Hematopoietic multipotent progenitor cell treated with erythropoietin and hydrocortisone succinate and interleukin-3 and kit ligand, for 17 days (in vitro differentiated cells): ENCODE results near the gene PPM1L.

Experiments used
- DNase-seq: peaks from one replicate; pipeline ENCODE4 v3.0.0-alpha.2; 2015; ENCODE audit warnings: low spot score

PPM1L gene

DNA sequence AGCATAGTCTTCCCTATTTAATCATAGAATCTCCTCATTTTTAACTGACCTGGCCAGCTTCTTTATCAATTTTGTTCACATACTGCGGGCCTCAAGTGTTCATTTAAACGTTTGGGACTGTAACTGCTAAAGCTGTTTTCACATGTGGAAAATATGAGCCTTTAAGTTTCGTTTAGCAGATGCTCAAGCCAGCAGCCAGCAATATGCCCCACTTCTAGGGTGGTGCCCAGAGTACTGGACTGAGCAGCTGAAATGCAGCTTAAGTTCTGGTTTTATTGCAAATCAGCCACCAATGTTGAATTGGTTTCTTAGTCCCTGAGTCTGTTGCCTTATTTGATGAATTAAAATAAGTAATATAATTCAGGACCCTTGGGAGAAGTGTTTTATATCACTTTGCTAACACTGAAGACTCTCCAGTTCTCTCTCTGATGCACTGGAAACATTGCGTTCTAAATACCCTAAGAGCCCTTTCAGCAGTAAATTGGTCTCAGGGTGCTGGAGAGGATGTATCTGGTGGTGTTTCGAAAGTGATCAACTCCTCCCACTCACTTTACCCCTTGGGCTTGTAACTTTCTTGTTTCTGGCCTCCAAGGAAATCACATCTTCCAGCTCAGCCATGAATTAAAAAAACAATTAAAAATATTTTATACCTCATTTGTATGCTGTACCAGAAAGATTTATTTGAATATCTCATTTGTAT lies 287.5 kb downstream of the PPM1L start:
- DNase-seq: no peak

DNA sequence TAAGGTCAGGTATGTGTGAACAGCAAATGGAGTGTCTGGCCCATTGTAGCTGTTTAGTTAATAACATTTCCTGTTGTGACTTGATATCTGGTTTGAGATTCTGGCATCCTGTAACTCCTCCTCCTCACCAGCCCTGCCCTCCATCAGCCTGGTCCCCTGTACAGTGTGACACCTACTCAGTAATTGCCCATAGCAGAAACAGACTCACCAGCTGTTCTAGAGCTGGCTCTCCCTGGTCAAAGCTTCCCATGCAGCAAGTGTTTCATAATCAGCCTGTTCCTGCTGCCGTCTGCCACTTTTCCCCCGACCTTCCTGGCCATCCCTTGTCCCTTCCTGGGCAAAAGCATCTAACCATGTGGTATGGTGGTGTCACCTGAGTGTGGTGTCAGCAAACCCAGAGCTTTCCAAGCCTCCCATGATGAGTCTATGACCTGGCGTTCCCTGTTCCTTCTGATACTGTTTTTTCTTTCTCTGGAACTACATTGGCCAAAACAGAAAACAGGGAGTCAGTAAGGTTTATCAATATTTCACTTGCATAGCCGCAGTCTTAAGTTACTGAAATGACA lies 293.7 kb downstream of the PPM1L start:
- DNase-seq: no peak

DNA sequence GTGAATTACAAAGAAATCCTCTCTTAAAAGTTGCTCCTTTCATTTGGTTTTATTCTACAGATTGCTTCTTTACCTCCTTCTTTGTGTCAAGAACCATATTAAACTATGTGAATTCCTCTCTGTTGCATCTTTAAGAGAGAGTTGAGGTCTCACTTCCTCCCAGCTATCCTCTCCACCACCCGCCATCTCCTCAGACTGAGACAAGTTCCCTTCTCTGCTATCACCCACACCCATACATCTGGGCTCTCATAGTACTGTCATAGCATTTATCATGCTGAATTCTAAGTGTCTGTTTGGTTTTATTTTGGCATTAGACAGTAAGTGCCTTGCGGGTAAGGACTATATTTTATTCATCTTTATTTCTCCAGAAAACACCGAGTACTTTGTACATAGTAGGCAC lies 294.9 kb downstream of the PPM1L start:
- DNase-seq: no peak

DNA sequence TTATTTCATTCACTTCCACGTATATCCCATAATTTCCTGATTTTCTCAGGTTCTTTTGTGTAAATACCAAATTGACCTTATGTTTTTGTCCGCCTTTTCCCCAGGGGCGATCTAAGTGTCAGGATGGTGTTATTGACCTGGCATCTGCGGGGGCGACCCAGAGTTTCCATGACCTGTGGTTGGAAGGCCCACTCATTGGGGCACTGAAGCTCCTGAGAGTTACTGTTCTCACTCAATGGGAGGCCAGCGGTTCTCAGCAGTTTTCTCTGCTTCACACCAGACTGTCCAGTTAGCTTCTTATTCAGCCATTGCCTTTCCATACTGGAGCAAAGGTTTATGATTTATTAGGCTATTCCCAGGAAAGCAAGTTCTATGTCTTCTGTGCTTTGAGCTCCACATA lies 295.8 kb downstream of the PPM1L start:
- DNase-seq: no peak

DNA sequence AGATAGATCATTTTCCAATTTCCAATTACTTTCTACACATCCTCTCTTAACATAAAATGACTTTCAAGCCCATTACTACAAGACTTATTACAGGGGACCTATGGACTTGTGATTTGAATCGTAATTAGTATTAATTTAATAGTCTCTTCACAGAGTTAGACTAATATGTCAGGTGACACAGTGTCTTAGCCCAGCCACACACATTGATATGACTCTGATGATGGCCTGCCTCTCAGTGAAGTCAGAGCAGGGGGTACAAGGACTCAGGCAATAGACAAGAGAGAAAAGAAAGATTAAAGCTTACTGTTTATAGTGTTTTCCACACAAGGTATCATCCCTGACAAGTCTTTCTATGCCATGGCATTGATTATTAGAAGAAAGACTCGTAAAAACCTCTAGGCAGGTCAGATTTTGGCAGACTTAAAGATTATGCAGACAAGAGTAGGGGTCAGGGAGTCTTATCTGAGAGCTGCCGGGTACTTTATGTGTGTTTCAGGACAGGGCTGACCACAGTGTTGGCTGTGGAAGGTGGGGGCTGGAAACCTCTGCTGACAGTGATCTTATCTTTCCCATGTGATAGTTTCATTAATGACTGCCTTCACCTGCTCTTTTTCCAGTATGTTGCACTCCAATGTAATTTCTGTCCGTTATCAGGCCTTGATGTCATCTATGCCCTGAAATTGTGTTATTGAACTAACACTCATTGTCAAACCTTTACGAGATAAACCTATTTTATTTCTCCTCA lies 299.0 kb downstream of the PPM1L start:
- no peak for DNase-seq

DNA sequence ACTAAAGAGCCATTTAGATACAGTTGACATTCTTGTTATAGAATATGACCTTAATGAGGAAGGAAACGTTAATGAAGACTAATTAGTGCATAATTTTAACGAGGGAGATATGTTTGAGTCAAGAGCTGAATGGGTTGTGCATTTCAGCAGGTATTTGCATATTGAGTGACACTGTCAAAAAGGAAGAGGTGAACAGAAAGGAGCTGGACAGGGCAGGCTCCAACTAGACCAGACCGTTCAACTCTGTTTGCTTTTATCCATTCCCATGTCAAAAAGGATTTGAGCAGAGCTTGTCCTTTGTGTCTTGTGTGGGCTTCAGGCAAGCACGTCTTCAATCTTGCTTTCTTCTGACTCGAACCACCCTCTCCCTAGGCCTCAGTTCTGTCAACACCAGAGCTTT lies 308.4 kb downstream of the PPM1L start:
- no peak for DNase-seq

DNA sequence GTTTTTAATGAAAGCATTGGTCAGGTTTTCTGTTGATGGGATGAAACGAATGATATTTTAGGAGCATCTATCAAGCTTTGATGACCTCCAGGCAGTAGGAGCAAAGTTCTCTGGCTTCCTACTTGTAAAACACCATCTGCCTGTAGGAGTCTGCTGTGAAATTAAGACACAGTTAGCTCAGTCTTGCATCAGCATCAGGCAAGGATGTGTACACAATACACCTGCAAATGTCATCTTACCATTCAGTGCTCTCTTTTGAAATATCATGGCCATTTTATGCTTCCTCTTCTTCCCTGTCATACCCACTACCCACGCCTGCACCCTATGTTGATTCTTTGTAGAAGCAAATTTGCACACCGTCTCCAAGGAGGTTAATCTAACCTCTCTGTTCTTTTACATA lies 310.9 kb downstream of the PPM1L start:
- DNase-seq: no peak

DNA sequence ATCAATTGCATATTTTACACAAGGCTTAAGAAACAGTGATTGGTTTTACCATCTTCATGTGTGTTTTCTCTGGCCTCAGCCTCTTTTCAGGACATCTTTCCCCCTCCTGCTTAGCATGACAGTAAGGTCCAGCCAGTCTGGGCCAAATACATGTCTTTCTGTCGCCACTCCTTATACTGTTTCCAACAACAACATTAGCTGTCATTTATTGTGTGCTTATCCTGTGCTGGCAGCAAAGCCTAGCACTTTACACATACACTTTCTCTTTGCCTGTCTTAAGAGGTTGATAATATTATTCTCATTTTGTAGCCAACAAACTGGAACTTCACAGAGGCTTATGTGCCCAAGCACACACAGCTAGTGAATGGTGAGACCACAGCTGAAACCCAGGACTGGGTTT lies 311.3 kb downstream of the PPM1L start:
- no peak for DNase-seq

DNA sequence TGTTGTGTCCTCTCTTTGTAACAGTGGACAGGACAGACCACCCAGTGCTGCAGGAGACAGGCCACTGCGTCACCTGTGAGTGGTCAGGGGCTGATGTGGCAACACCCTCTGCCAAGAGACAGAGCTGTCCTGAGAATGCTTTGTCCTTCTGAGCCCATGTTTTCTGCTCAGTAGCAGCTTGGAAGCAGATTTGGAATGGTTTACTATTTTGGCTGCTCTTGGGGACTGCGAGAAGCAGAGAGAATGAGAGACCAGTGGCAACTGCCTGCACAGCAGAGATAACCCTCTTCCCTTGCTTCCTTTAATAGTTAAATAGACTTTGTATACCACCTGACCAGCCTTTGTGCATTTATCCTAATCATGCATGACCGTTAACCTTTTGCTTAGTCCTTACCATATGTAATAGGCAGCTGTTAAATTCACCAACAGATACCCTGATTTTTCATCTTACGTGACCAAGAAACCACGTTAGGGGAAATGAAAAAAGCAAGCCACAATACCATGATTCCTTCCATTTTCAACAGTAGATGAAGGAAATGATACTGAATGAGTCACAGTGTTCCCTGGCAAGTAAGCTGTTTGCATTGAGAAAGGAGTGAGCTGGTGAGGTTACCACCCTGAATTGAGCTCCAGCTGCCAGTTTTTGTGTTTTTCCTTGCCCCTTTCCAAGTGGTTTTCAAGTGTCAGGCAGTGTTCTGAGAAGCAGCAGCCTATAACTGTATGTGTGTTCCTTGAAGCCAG lies 313.6 kb downstream of the PPM1L start:
- no peak for DNase-seq

DNA sequence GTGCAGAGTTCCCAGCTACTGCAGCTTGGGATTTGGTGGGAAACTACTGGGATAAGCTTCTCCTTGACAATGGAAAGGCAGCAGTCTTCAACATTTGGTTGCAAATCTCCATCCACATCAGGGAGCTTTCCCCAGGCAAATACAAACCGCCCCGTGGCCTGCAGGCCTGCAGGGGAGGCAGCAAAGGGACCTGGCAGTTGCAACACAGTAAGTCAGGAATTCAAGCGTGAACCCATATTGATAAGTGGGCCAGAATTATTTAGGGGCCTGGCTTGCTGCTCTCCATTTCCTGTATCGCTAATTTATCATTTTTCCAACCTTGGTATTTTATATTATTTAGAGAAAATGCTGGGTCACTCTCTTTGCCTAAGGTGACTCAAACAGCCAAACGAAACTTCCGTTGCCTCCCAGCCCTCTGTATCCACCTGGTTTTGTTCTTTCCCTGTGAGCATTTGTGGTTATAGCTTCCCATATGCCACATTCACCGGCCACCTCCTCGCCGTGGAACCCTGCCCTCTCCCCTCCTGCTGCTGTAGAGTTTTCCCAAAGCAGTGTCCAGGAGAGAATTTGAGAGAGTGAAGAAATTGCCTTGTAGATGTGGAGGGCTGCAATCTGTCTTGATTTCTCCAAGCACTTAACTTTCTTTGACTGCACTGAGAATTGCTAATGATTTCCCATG lies 314.4 kb downstream of the PPM1L start:
- no peak for DNase-seq

DNA sequence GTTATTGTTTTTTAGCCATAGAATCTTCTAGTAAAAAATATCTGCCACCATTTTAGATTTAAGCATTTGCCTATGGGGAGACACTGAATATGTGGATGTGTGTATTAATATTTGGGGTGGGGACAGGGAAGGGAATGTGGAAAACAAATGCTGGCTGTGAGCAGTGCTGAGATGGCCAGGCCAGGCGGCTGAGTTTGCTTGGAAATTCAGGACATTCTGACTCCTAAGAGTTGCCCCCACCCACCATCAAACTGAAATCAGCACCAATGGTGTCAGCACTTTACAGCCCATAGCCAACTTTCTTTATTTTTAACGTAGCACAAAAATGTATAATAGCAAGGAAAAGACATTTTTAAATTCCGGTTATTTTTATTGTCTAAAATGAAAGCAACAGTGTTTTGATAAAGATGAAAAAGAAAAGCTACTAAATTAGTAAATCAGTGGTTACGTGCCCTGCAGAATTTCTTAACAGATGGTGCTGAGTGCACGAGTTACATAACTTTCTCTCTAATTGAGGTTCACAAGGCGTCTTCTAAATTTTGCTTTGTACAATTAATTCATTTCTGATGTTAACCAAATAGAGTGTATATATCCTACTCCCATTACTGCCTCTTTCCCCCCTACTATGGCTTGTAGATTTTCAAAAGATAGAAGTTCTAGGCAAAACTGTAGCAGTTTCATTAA lies 315.1 kb downstream of the PPM1L start:
- DNase-seq: no peak

DNA sequence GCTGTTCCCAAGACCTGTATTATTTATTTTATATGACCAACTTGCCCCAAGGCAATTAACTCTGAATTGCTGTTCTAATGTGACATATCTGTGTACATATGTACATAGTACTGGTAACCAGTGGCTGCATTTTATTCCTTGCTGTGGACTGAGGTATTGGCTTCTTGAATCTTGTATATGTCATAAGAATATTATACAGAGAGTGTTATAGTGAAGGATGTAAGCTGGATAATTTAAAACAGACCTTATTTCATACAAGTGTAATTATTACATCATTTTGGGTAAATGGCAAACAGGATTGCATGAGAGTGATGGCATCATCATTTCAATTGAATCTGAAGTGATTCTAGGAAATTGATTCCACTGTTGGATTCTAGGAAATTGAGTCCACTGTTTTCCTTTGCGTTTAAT lies 316.2 kb downstream of the PPM1L start:
- no peak for DNase-seq

DNA sequence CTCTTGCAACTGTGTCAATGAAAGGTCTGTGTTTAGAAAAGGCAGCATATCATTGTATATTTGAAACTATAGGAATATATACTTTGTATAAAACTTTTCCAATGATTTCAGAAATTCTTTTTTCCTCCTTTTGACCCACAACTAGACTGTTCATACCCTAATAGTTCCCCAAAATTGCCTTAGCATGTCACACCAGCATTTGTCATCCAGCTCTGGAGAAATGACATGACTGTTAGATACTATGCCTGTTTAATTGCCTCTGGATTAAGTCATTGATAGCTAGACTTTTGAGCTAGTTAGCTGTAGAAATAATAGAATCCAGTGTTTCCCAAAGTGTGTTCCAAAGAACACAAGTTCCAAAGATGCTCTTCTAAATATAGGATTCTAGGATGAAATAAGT lies 316.7 kb downstream of the PPM1L start:
- DNase-seq: no peak

DNA sequence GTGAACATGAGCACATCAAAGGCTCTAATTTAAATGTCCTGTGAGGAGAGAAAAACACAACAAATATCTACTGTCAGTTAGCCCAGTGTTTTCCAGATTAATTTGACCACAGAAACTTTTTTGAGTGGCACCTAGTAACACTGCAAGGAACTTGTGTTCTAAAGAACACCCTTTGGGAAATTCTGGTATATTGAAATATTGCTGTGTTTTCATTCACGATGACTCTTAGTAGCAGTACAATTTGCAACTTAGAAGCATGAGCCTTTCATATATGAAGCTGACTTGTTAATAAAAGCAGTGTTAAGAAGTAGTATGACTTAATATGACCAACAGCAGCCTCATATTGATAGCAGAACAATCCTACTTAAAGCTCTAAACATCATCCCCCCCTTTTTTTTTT lies 317.1 kb downstream of the PPM1L start:
- DNase-seq: no peak

DNA sequence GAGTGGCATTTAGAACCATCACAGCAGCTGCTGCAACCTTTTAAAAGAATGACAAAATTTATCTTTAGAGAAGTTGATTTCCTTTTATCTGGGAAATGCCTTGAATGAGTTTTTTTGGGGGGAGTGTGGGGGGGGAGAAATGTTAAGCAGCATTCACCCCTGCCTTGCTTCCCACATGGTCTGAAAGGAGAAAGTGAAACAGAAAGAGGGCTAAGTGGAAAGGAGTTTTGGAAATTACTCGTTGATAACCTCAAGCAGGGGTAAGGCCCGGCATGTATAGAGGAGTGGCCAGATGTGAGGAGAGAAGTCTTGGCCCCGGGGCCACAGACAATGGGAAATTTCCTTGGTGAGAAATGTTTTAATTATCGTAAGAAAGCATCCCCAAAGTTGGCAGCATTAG lies 325.6 kb downstream of the PPM1L start:
- no peak for DNase-seq

DNA sequence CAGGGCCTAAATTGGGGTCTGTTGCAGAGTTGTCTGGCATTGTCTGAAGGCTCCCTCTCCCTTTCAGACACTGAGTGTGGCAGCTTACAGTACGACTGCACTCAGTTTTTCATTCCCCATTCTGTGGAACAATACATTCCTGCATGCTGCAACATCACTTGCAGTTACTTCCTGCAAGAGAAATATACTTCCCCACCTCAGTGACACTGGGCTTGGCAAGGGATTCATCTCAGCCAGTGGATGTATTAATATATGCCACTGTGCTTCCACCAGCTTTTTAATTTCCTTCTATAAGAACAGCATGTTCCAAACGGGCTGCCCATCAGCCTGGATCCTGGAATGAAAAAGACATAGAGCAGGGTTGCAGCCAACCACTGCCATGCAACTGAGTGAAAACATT lies 326.0 kb downstream of the PPM1L start:
- no peak for DNase-seq

DNA sequence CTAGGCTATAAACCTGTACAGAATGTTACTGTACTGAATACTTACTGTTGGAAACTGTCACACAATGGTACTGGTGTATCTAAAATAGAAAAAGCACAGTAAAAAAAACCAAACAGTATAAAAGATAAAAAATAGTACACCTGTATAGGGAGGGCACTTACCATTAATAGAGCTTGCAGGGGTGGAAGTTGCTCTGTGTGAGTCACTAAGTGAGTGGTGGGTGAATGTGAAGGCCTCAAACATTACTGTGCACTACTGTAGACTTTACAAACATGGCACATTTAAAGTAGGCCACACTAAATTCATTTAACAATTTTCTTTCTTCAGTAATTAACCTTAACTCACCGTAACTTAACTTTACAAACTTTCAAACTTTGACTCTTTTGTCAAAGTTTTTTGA lies 327.1 kb downstream of the PPM1L start:
- DNase-seq: no peak

DNA sequence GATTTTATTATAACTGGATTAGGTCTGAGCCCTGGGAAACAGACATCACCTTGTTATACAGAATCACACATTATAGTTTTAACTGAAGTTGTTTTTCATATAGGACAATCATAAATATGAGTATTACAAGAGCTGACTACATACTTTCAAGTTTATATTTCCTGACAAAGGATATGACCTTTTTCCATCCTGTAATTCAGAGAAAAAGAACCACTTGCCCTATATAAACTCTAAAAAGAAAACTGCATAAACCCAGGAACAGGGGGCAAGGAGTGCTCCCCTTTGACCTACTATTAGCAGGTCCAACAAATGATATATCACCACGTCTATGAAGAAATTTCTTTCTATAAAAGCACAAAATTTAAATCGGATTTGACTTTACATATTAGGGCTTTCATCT lies 328.2 kb downstream of the PPM1L start:
- DNase-seq: no peak

DNA sequence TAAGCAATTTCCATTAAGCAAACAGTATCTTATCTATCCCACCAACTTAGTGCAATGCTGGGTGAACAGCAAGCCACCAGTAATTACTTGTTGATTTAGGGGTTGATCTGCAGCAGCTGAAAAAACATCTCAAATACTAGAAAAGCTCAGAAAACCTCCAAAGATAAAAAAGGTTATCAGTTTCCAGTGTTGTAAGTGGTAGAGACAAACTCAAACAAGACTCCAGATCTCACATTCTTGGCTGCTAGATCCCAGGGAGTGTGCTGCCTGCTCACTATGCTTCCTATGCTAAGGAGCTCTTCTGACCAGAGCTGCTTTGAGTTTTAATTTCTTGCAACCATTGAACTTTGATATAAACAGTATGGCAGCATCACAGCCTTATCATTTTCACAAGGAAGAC lies 337.9 kb downstream of the PPM1L start:
- no peak for DNase-seq

DNA sequence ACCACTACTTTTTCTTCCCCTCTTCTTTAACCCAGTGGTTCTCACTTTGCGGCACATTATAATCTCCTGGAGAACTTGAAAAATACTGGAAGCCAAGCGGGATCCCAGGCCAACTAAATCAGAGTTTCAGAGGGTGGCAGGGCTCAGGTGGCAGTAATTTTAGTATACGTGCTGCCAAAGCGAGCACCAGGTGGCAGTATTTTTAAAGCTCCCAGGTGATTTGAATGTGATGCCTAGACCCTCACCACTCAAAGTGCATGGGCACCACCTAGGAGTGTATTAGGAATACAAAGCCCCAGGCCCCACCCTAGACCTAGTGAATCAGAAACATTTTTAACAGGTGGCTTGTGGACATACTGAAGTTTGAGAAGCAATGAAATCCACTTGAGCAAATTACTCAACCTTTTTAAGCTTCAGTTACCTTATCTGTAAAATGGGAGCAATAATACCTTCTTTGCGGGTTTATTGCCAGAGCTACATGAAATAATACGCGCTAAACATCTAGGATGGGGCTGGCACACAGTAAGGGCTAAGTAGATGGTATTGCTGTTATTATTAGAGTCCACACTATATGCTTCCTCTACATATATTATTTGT lies 340.8 kb downstream of the PPM1L start:
- no peak for DNase-seq

DNA sequence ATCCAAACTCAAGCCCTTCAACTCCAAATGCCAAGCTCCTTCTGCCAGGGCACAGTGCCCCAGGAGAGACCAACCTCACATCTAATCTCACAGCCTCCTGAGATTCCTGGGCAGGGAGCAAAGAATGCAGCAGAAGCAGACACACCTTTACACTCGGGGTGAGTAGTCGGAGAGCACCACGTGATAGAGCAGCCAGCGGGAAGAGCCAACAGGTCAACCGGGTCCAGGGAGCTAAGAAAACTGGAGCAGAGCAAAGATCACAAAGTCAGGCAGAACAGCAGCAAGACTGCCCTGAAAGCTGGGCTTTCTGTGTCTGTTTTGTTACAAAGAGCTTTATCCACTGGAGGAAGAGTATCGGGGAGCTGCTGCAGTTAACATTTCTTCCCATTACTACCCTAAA lies 345.0 kb downstream of the PPM1L start:
- DNase-seq: no peak
